ENCODE data around the gene PDE3B.

Gene PDE3B

GRCh38 chr11:14764179-14764578 is 120.6 kb downstream of the PDE3B start:
- in situ Hi-C loops (cut with HindIII; ENCODE audit: low sequenced_read_pairs): no loop called here
- no peak for DNase-seq (ENCODE audit: low read depth, low spot score)
- H3K4me3 ChIP-seq (ENCODE audit: low read depth, low read length): no peak overlapping the region
- TF ChIP-seq CTCF (IDR thresholded peaks at IDR 0.05; ENCODE audit: low read depth, low read length): no peak

- no peak overlapping the region for H3K4me3 ChIP-seq (ENCODE audit: low read depth, low read length)
- in situ Hi-C loops (cut with HindIII; ENCODE audit: low sequenced_read_pairs): no loop called here
- TF ChIP-seq CTCF (IDR thresholded peaks at IDR 0.05; ENCODE audit: low read depth, low read length): no peak
- peak; percentile 53 for DNase-seq (ENCODE audit: low read depth, low spot score)
These were observed 121.2 kb downstream of the PDE3B start for GRCh38 chr11:14764579-14765527.

- DNase-seq (ENCODE audit: low read depth, low spot score): no peak
- H3K4me3 ChIP-seq (ENCODE audit: low read depth, low read length): no peak overlapping the region
- in situ Hi-C loops (cut with HindIII; ENCODE audit: low sequenced_read_pairs): no loop called here
- TF ChIP-seq CTCF (IDR thresholded peaks at IDR 0.05; ENCODE audit: low read depth, low read length): no peak
These were observed 123.0 kb downstream of the PDE3B start for GRCh38 chr11:14766585-14766984.

GRCh38 chr11:14768526-14769188 is 125.1 kb downstream of the PDE3B start:
- H3K4me3 ChIP-seq (ENCODE audit: low read depth, low read length): no peak overlapping the region
- no peak for TF ChIP-seq CTCF (IDR thresholded peaks at IDR 0.05; ENCODE audit: low read depth, low read length)
- in situ Hi-C loops (cut with HindIII; ENCODE audit: low sequenced_read_pairs): no loop called here
- no peak for DNase-seq (ENCODE audit: low read depth, low spot score)

GRCh38 chr11:14773755-14774154 is 130.2 kb downstream of the PDE3B start:
- in situ Hi-C loops (cut with HindIII; ENCODE audit: low sequenced_read_pairs): no loop called here
- TF ChIP-seq CTCF (IDR thresholded peaks at IDR 0.05; ENCODE audit: low read depth, low read length): peak; percentile 25
- no peak for DNase-seq (ENCODE audit: low read depth, low spot score)
- H3K4me3 ChIP-seq (ENCODE audit: low read depth, low read length): no peak overlapping the region

GRCh38 chr11:14774721-14775120 is 131.1 kb downstream of the PDE3B start:
- in situ Hi-C loops (cut with HindIII; ENCODE audit: low sequenced_read_pairs): no loop called here
- H3K4me3 ChIP-seq (ENCODE audit: low read depth, low read length): no peak overlapping the region
- no peak for DNase-seq (ENCODE audit: low read depth, low spot score)
- TF ChIP-seq CTCF (IDR thresholded peaks at IDR 0.05; ENCODE audit: low read depth, low read length): no peak
